HG03196 (cell line): Measurements from ENCODE around the gene PPL.
"Not testable (repeated sequence)": the region's sequence is repeated elsewhere in the genome, so short reads cannot be mapped to it uniquely, and the experiment has no call there.

Experiments
- ATAC-seq: cut with Tn5 transposase; IDR thresholded peaks from one replicate; pipeline ENCODE4 v1.9.1; 2021; ENCODE audit not compliant: unreplicated experiment

Gene PPL

GRCh38 chr16:4913130-4913773, 23.7 kb downstream of the PPL start:
- no peak for ATAC-seq

GRCh38 chr16:4911970-4912386, 25.0 kb downstream of the PPL start:
- no peak for ATAC-seq

GRCh38 chr16:4910828-4911227, 26.1 kb downstream of the PPL start:
- ATAC-seq = no peak

- ATAC-seq = no peak
Measured at GRCh38 chr16:4909825-4910224, 27.1 kb downstream of the PPL start.

GRCh38 chr16:4908854-4909401, 28.0 kb downstream of the PPL start:
- ATAC-seq = no peak

GRCh38 chr16:4904942-4905615, 31.9 kb downstream of the PPL start:
- ATAC-seq = no peak

- no peak for ATAC-seq
Measured at GRCh38 chr16:4904108-4904941, 32.6 kb downstream of the PPL start.

- ATAC-seq = no peak
Measured at GRCh38 chr16:4902038-4902437, 34.9 kb downstream of the PPL start.

GRCh38 chr16:4900750-4901149, 36.2 kb downstream of the PPL start:
- ATAC-seq = no peak

- ATAC-seq = no peak
Measured at GRCh38 chr16:4900036-4900435, 36.9 kb downstream of the PPL start.

- ATAC-seq = no peak
Measured at GRCh38 chr16:4899474-4899846, 37.5 kb downstream of the PPL start.

- ATAC-seq = no peak
Measured at GRCh38 chr16:4898811-4899473, 38.0 kb downstream of the PPL start.

GRCh38 chr16:4897328-4897727, 39.6 kb downstream of the PPL start:
- ATAC-seq = no peak

GRCh38 chr16:4896761-4897160, 40.2 kb downstream of the PPL start:
- not testable (repeated sequence) for ATAC-seq

GRCh38 chr16:4895366-4895765, 41.6 kb downstream of the PPL start:
- no peak for ATAC-seq

GRCh38 chr16:4894276-4895150, 42.4 kb downstream of the PPL start:
- no peak for ATAC-seq

- no peak for ATAC-seq
Measured at GRCh38 chr16:4893103-4893862, 43.7 kb downstream of the PPL start.

- no peak for ATAC-seq
Measured at GRCh38 chr16:4892361-4893102, 44.4 kb downstream of the PPL start.

- ATAC-seq = no peak
Measured at GRCh38 chr16:4891886-4892216, 45.1 kb downstream of the PPL start.
